Astrocyte (in vitro differentiated cells and primary cell): Measurements from ENCODE around the gene TAAR6. TPM values are rescaled to one million over a fixed set of nuclear protein-coding genes. Genes with fewer than 3 reads are reported as not detected.

Experiments used
- total RNA-seq: library from RNA; stranded (reverse); gene quantifications from 2 replicates; pipeline ENCODE4 v1.2.1, GENCODE V29; 2021

The TAAR6 gene
- total RNA-seq, 1 donor from 2014 or later = not detected

Other genes with a start within 250 kb of the TAAR6 start
- 3.5 and 4.8 TPM in 2 replicates for gene MOXD1, start 168.8 kb upstream of the TAAR6 start, total RNA-seq
- 60.6 and 62.1 TPM in 2 replicates for gene STX7, start 57.2 kb upstream of the TAAR6 start, total RNA-seq
- gene TAAR9, start 32.0 kb upstream of the TAAR6 start, total RNA-seq = not detected in 2 replicates
- not detected in 2 replicates for gene TAAR8, start 17.6 kb upstream of the TAAR6 start, total RNA-seq
- gene TAAR5, start 19.4 kb downstream of the TAAR6 start, total RNA-seq = not detected in 2 replicates
- not detected in 2 replicates for gene TAAR2, start 54.0 kb downstream of the TAAR6 start, total RNA-seq
- not detected in 2 replicates for gene TAAR1, start 88.9 kb downstream of the TAAR6 start, total RNA-seq
- gene VNN1, start 143.7 kb downstream of the TAAR6 start, total RNA-seq = 0.07 TPM in 1 of 2 replicates, not detected in the other
- gene VNN2, start 187.6 kb downstream of the TAAR6 start, total RNA-seq = 0.18 TPM in 1 of 2 replicates, not detected in the other
- 8.2 and 10.6 TPM in 2 replicates for gene SLC18B1, start 228.3 kb downstream of the TAAR6 start, total RNA-seq
- 959 and 1,022 TPM in 2 replicates for gene RPS12, start 244.2 kb downstream of the TAAR6 start, total RNA-seq